ENCODE data around the gene NDST1. TPM values are rescaled to one million over a fixed set of nuclear protein-coding genes. Genes with fewer than 3 reads are reported as not detected.

Gene NDST1
- total RNA-seq, 2 donors from 2014 or later, result 4.0 to 7.8 TPM

DNA sequence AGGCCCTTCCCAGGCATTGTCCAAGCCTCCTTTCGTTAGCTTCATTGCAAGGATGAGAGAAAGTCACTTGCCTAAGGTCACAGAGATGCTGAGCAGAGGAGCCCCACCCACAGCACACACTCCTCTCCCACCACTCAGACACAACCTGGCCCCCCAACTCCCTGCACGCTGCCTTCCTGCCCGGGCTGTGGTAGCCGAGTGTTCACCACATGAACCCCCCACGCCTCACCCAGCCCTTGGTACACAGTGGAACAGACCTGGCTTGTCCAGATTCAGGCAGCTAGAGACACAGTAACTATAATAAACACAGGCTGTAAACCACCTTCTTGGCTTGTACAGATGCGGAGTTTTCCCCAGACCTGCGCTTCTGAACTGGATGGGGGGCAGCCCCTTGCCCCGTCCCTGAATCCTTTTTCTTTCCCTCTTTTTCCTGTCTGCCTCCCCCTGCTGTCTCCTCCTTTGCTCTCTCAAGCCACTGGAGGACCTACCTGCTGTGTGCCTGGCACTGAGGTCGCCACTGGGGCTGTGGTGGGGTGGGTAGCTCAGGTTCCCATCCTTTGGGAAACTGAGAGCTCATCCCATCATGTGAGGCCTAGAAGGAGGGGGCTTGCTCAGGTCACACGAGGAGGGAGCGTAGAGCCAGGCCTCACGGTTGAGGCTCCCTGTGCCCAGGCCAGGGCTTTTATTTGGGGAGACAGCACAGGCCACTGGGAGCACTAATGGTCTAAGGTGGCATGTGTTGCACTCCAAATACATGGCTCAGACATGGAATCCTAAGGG is 76.8 kb downstream of the NDST1 start:
- no peaks in the 10 kb centered on the region for H3K36me3 Mint-ChIP-seq
- H3K9me3 Mint-ChIP-seq, result no peaks in the 10 kb centered on the region
- peaks cover 11 to 23% of the 10 kb centered on the region in 2 donors for H3K27me3 Mint-ChIP-seq
- no peaks in the 10 kb centered on the region for H3K4me1 Mint-ChIP-seq (ENCODE audit: low read depth in 2 of 2)
- DNase-seq (ENCODE audit: low spot score), result peak; percentile 26
- no peak overlapping the region for H3K4me3 Mint-ChIP-seq
- no peak overlapping the region for H3K27ac Mint-ChIP-seq
- ATAC-seq, result peak in 1 of 2 donors; percentile 40

DNA sequence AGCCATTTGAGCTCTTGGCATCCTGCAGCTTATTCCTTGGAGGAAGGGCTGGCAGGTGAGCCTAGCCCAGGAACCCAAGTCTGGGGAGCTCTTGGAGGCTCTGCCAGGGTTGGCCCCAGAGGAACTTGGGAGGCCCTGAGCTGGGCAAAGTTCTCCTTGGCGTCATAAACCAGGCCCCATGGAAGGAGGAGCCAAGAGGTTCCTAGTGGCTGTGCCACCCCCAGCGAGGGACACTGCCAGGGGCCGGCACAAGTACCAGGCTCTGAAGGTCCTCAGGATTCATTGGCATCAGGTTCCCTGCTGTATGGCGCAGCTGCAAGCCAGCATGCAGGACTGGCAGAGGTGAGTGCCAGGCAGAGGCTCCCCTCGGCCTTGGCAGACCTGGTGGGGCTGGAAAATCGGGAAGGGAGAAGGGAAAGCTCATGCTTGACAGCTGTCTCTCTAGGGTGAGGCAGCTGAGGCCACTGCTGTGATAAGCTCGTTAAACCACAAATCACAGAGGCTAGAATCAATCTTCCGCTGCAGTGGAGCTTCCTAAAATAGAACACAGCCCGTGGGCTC is 77.9 kb downstream of the NDST1 start:
- ATAC-seq, result no peak
- DNase-seq (ENCODE audit: low spot score), result peak; percentile 55

DNA sequence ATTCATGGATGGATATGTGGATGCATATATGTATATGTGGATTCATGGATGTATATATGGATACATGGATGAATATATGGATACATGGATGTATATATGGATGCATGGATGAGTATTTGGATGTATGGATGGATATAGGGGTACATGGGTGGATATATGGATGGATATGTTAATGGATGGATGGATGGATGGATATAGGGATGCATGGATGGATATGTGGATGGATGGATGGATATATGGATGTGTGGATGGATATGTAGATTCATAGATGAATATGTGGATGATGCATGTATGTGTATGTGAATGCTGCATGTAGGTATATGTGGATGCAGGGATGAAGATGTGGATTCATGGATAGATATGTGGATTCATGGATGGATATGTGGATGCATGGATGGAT is 79.1 kb downstream of the NDST1 start:
- no peak overlapping the region for H3K27ac Mint-ChIP-seq
- ATAC-seq (no peak), DNase-seq (ENCODE audit: low spot score) (peak; percentile 1)
- H3K4me1 Mint-ChIP-seq (ENCODE audit: low read depth in 2 of 2), result no peaks in the 10 kb centered on the region
- H3K27me3 Mint-ChIP-seq, result peaks cover 4 to 8% of the 10 kb centered on the region in 2 donors
- H3K4me3 Mint-ChIP-seq, result no peak overlapping the region
- no peaks in the 10 kb centered on the region for H3K36me3 Mint-ChIP-seq
- no peaks in the 10 kb centered on the region for H3K9me3 Mint-ChIP-seq

More for the DNA sequence above, 77.9 kb downstream of the NDST1 start:
- Mint-ChIP-seq H3K4me1 (ENCODE audit: low read depth in 2 of 2) (no peaks in the 10 kb centered on the region), H3K27me3 (peaks cover 9 to 17% of the 10 kb centered on the region in 2 donors), H3K9me3 (no peaks in the 10 kb centered on the region), H3K4me3 (no peak overlapping the region), H3K27ac (no peak overlapping the region), H3K36me3 (no peaks in the 10 kb centered on the region)

DNA sequence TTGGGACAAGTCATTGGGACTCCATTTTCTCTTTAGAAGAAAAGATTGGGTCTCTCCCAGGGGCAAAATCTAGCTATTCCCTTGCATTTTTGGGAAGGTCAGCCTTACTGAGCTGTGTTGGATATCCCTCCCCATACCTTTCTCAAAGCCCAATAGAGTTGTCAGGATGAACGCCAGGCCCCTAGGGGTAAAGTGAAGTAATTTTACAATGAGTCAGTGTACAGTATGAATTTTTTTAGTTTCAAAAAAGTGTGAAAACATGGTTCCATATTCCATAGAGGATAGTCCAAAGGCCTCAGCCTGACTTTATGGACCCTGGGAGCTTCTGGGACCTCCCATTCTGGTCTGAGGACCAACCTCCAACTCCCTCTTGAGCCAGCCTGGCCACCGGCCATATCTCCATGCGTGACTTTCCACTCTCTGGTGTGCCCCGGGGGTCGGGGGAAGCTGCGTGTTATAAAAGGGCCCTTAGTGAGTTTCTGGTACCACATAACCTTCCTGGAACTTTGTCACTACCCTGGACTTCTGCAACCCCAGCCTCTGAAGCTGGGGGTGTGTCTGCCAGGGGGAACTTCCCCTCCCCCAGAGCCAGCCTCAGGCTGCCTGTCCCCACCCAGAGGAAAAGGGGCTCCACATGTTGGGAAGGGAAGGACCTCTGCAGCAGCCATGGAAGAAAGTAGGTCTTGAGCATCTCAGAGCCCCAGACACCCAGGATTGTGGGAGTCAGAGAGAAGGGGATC is 80.1 kb downstream of the NDST1 start:
- DNase-seq (ENCODE audit: low spot score), result no peak
- Mint-ChIP-seq H3K27me3 (peaks cover 4 to 6% of the 10 kb centered on the region in 2 donors), H3K36me3 (no peaks in the 10 kb centered on the region), H3K4me3 (no peak overlapping the region), H3K4me1 (ENCODE audit: low read depth in 2 of 2) (no peaks in the 10 kb centered on the region), H3K27ac (no peak overlapping the region), H3K9me3 (no peaks in the 10 kb centered on the region)
- no peak for ATAC-seq

DNA sequence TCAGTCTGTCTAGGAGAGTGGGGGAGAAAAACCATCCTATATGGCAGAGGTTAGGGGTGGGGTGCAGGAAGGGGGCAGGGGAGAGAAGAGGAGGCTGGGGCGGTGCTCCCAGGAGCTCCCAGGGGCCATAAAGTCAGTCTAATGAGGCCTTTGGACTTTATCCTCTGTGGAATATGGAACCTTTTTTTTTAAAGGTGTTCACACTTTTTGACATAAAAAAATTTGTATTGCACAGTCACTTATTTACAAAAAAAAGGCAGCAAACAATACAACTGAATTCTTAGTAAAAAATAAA is 80.6 kb downstream of the NDST1 start:
- Mint-ChIP-seq H3K9me3 (no peaks in the 10 kb centered on the region), H3K4me1 (ENCODE audit: low read depth in 2 of 2) (no peaks in the 10 kb centered on the region), H3K36me3 (no peaks in the 10 kb centered on the region), H3K4me3 (no peak overlapping the region), H3K27me3 (peaks cover 2 to 6% of the 10 kb centered on the region in 2 donors), H3K27ac (no peak overlapping the region)
- no peak for DNase-seq (ENCODE audit: low spot score)
- no peak for ATAC-seq

GRCh38 chr5:150589862-150590601 is 82.1 kb downstream of the NDST1 start:
- Mint-ChIP-seq H3K27me3 (peaks cover 0 to 6% of the 10 kb centered on the region in 2 donors), H3K4me1 (ENCODE audit: low read depth in 2 of 2) (no peaks in the 10 kb centered on the region), H3K27ac (no peak overlapping the region), H3K9me3 (no peaks in the 10 kb centered on the region), H3K4me3 (no peak overlapping the region), H3K36me3 (no peaks in the 10 kb centered on the region)
- ATAC-seq (no peak), DNase-seq (ENCODE audit: low spot score) (peak; percentile 53)

DNA sequence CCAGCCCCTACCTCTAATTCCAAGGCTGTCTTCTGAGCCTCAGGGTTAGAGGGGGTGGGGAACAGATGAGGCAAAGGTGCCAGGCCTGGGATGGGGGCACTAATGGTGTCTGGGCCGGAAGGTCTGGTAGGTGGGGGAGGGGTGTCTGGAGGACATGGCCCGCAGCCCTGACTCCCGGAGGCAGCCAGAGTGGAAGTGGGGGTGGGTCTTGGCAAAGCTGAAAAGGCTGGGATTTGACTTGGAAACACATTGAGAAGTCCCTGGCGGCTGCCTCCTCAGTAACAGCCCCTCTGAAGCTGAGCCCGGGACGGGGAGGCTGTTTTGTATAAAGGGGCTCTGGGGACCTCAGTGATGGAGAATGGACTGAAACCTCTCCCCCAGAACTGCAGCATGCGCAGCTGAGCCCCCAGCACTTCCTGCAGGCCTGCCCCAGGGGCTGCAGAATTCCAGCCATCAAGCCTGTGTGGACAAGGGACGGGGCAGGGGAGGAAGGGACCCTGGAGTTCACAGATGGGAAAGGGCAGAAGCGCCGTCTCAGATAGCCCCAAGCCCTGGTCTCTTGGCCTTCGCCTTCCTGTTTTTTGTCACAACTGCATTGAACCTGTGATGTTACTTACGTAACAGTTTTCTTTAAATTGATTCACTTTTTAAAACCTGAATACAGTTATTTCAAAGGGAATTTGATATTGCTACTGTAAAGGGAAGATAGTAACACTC is 83.2 kb downstream of the NDST1 start:
- Mint-ChIP-seq H3K9me3 (no peaks in the 10 kb centered on the region), H3K36me3 (no peaks in the 10 kb centered on the region), H3K4me3 (no peak overlapping the region), H3K4me1 (ENCODE audit: low read depth in 2 of 2) (no peaks in the 10 kb centered on the region), H3K27me3 (peaks cover 0 to 6% of the 10 kb centered on the region in 2 donors), H3K27ac (no peak overlapping the region)
- ATAC-seq (no peak), DNase-seq (ENCODE audit: low spot score) (no peak)

GRCh38 chr5:150593593-150593992 is 85.7 kb downstream of the NDST1 start:
- Mint-ChIP-seq H3K4me3 (no peak overlapping the region), H3K4me1 (ENCODE audit: low read depth in 2 of 2) (no peaks in the 10 kb centered on the region), H3K27ac (no peak overlapping the region), H3K27me3 (peaks cover 0 to 6% of the 10 kb centered on the region in 2 donors), H3K9me3 (no peaks in the 10 kb centered on the region), H3K36me3 (no peaks in the 10 kb centered on the region)
- ATAC-seq (no peak), DNase-seq (ENCODE audit: low spot score) (no peak)

DNA sequence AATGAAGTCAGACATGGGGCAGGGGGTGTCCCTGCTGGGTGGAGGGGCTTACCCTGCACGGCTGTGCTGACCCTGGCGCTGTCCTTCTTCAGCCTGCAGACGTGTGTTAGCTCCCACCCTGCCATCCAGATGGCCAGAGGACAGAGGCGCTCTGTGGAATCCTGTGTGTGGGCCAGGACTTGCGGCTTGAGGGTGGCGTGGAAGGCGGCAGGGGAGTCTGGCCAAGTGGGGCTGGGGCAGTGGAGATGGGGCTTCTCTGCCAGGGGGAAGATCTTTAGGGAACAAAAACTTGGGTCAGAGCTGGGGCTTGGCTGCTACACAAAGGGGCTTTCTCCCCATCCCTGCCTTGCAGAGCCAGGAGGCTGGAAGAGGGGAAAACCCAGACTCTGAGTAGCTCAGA is 86.1 kb downstream of the NDST1 start:
- Mint-ChIP-seq H3K9me3 (no peaks in the 10 kb centered on the region), H3K36me3 (no peaks in the 10 kb centered on the region)
- no peak for DNase-seq (ENCODE audit: low spot score)

GRCh38 chr5:150595466-150596031 is 87.6 kb downstream of the NDST1 start:
- DNase-seq (ENCODE audit: low spot score) (no peak), ATAC-seq (no peak)
- Mint-ChIP-seq H3K36me3 (no peaks in the 10 kb centered on the region), H3K4me3 (no peak overlapping the region), H3K27ac (no peak overlapping the region), H3K4me1 (ENCODE audit: low read depth in 2 of 2) (no peaks in the 10 kb centered on the region), H3K9me3 (no peaks in the 10 kb centered on the region), H3K27me3 (no peaks in the 10 kb centered on the region)

More for the DNA sequence above, 86.1 kb downstream of the NDST1 start:
- no peak for ATAC-seq
- H3K27me3 Mint-ChIP-seq, result peaks cover 0 to 6% of the 10 kb centered on the region in 2 donors
- no peaks in the 10 kb centered on the region for H3K4me1 Mint-ChIP-seq (ENCODE audit: low read depth in 2 of 2)
- no peak overlapping the region for H3K4me3 Mint-ChIP-seq
- no peak overlapping the region for H3K27ac Mint-ChIP-seq

GRCh38 chr5:150596313-150596712 is 88.4 kb downstream of the NDST1 start:
- H3K4me3 Mint-ChIP-seq, result no peak overlapping the region
- H3K4me1 Mint-ChIP-seq (ENCODE audit: low read depth in 2 of 2), result no peaks in the 10 kb centered on the region
- ATAC-seq, result no peak
- H3K36me3 Mint-ChIP-seq, result no peaks in the 10 kb centered on the region
- no peaks in the 10 kb centered on the region for H3K9me3 Mint-ChIP-seq
- DNase-seq (ENCODE audit: low spot score), result no peak
- no peaks in the 10 kb centered on the region for H3K27me3 Mint-ChIP-seq
- no peak overlapping the region for H3K27ac Mint-ChIP-seq

- Mint-ChIP-seq H3K4me1 (ENCODE audit: low read depth in 2 of 2) (no peaks in the 10 kb centered on the region), H3K4me3 (no peak overlapping the region), H3K27me3 (no peaks in the 10 kb centered on the region), H3K36me3 (no peaks in the 10 kb centered on the region), H3K27ac (no peak overlapping the region), H3K9me3 (no peaks in the 10 kb centered on the region)
- no peak for ATAC-seq
- no peak for DNase-seq (ENCODE audit: low spot score)
Measured at GRCh38 chr5:150596826-150597225, 88.9 kb downstream of the NDST1 start.

DNA sequence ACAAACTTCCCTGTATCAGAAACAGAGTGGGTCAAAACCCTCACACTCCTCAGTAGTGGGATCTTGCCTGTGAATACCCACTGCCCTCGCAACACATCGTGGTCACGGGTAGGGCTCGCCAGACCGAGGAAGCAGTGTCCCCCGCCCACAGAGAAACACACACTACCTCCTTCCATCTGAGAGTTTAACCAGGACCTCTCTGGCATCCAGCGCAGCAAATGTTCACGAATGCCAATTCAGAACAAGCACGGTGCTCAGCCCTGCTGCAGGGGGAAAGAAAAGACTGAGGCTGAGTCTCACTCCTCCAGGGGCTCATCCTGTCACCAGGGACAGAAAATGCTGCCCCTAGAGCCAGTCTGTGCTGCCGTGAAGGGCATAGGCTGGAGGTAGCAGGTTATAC is 90.1 kb downstream of the NDST1 start:
- no peaks in the 10 kb centered on the region for H3K4me1 Mint-ChIP-seq (ENCODE audit: low read depth in 2 of 2)
- peaks cover 0 to 2% of the 10 kb centered on the region in 2 donors for H3K27me3 Mint-ChIP-seq
- H3K36me3 Mint-ChIP-seq, result no peaks in the 10 kb centered on the region
- no peak overlapping the region for H3K4me3 Mint-ChIP-seq
- H3K9me3 Mint-ChIP-seq, result no peaks in the 10 kb centered on the region
- no peak overlapping the region for H3K27ac Mint-ChIP-seq
- DNase-seq (ENCODE audit: low spot score) (no peak), ATAC-seq (no peak)

Data from natural killer cell treated with Interleukin-12 subunit alpha and Interleukin-12 subunit beta and Interleukin-15 and Interleukin-18, amount 100 ng/mL, for 72 hours (primary cell).